Measurements from ENCODE around the gene ACTG1.

- TF ChIP-seq CTCF (conservative IDR thresholded peaks at IDR 0.05 in 1 of 2, IDR thresholded peaks at IDR 0.05 in 1 of 2; ENCODE audit: extremely low read depth in 1 of 2, insufficient read depth in 1 of 2, low read depth in 1 of 2, low read length in 2 of 2) (no peak), EZH2 (IDR thresholded peaks at IDR 0.05; ENCODE audit: borderline replicate concordance, low read length) (no peak)
Measured at GRCh38 chr17:81547614-81547982, 35.0 kb upstream of the ACTG1 start.
